ENCODE results near the gene CNIH2. TPM values are rescaled to one million over a fixed set of nuclear protein-coding genes. Genes with fewer than 3 reads are reported as not detected.

Gene CNIH2
- total RNA-seq, 1 donor from 2014 or later = 5.0 TPM

GRCh38 chr11:66287889-66288670, 10.1 kb downstream of the CNIH2 start:
- H3K27me3 Mint-ChIP-seq (ENCODE audit: unreplicated experiment) = peaks cover 10% of the 10 kb centered on the region
- no peaks in the 10 kb centered on the region for H3K36me3 Mint-ChIP-seq (ENCODE audit: unreplicated experiment)
- peak overlapping the region; percentile 99 for H3K27ac Mint-ChIP-seq (ENCODE audit: unreplicated experiment)
- H3K4me3 Mint-ChIP-seq (ENCODE audit: unreplicated experiment) = peak overlapping the region; percentile 94
- no peak for DNase-seq (ENCODE audit: extremely low spot score, unreplicated experiment)
- TF ChIP-seq, protein P1, sequence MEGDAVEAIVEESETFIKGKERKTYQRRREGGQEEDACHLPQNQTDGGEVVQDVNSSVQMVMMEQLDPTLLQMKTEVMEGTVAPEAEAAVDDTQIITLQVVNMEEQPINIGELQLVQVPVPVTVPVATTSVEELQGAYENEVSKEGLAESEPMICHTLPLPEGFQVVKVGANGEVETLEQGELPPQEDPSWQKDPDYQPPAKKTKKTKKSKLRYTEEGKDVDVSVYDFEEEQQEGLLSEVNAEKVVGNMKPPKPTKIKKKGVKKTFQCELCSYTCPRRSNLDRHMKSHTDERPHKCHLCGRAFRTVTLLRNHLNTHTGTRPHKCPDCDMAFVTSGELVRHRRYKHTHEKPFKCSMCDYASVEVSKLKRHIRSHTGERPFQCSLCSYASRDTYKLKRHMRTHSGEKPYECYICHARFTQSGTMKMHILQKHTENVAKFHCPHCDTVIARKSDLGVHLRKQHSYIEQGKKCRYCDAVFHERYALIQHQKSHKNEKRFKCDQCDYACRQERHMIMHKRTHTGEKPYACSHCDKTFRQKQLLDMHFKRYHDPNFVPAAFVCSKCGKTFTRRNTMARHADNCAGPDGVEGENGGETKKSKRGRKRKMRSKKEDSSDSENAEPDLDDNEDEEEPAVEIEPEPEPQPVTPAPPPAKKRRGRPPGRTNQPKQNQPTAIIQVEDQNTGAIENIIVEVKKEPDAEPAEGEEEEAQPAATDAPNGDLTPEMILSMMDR (IDR thresholded peaks at IDR 0.05) = no peak
- peaks cover 37% of the 10 kb centered on the region for H3K4me1 Mint-ChIP-seq (ENCODE audit: unreplicated experiment)
- H3K9me3 Mint-ChIP-seq (ENCODE audit: unreplicated experiment) = no peaks in the 10 kb centered on the region

- Mint-ChIP-seq H3K27me3 (ENCODE audit: unreplicated experiment) (peaks cover 15% of the 10 kb centered on the region), H3K27ac (ENCODE audit: unreplicated experiment) (peak within 1 kb of the TSS; percentile 99), H3K9me3 (ENCODE audit: unreplicated experiment) (no peaks in the 10 kb centered on the region), H3K4me3 (ENCODE audit: unreplicated experiment) (peak within 1 kb of the TSS; percentile 94), H3K4me1 (ENCODE audit: unreplicated experiment) (peaks cover 34% of the 10 kb centered on the region), H3K36me3 (ENCODE audit: unreplicated experiment) (no peaks in the 10 kb centered on the region)
- peak; percentile 100 for DNase-seq (ENCODE audit: extremely low spot score, unreplicated experiment)
- TF ChIP-seq, protein P1 (IDR thresholded peaks at IDR 0.05) = no peak
Measured at GRCh38 chr11:66288671-66289547, 10.9 kb downstream of the CNIH2 start, which contains the start of gene YIF1A. Gene YIF1A (minus strand): TSS chr11:66289143. CDS start chr11:66288985, 158 bp downstream.

GRCh38 chr11:66289548-66290329, 11.8 kb downstream of the CNIH2 start:
- H3K4me1 Mint-ChIP-seq (ENCODE audit: unreplicated experiment) = peaks cover 34% of the 10 kb centered on the region
- peak; percentile 95 for DNase-seq (ENCODE audit: extremely low spot score, unreplicated experiment)

DNA sequence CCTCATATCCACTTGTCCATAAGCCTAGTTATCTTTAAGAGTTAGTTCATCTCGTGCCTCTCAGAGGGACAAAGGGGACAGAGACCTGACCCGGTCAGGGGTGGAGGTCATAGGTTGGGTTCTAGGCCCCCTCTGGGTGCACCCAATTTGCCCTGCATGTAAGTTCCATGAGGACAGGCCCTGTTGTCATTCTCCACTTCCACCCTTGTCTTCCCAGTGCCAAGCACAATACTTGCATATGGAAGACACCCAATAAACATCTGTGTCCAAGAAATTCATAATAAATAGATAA, 12.3 kb downstream of the CNIH2 start:
- TF ChIP-seq, protein P1 (IDR thresholded peaks at IDR 0.05) = no peak
- Mint-ChIP-seq H3K27ac (ENCODE audit: unreplicated experiment) (peak overlapping the region; percentile 99), H3K4me3 (ENCODE audit: unreplicated experiment) (peak overlapping the region; percentile 94), H3K27me3 (ENCODE audit: unreplicated experiment) (peaks cover 15% of the 10 kb centered on the region), H3K4me1 (ENCODE audit: unreplicated experiment) (peaks cover 34% of the 10 kb centered on the region), H3K36me3 (ENCODE audit: unreplicated experiment) (no peaks in the 10 kb centered on the region), H3K9me3 (ENCODE audit: unreplicated experiment) (no peaks in the 10 kb centered on the region)
- DNase-seq (ENCODE audit: extremely low spot score, unreplicated experiment) = no peak

More at GRCh38 chr11:66289548-66290329, 11.8 kb downstream of the CNIH2 start:
- H3K4me3 Mint-ChIP-seq (ENCODE audit: unreplicated experiment) = peak overlapping the region; percentile 94
- TF ChIP-seq, protein P1 (IDR thresholded peaks at IDR 0.05) = no peak
- H3K27ac Mint-ChIP-seq (ENCODE audit: unreplicated experiment) = peak overlapping the region; percentile 99
- H3K27me3 Mint-ChIP-seq (ENCODE audit: unreplicated experiment) = peaks cover 15% of the 10 kb centered on the region
- no peaks in the 10 kb centered on the region for H3K9me3 Mint-ChIP-seq (ENCODE audit: unreplicated experiment)
- no peaks in the 10 kb centered on the region for H3K36me3 Mint-ChIP-seq (ENCODE audit: unreplicated experiment)
